Measurements from ENCODE around the gene RGMA. TPM values are rescaled to one million over a fixed set of nuclear protein-coding genes. Genes with fewer than 3 reads are reported as not detected.
"Not testable (repeated sequence)": the region's sequence is repeated elsewhere in the genome, so short reads cannot be mapped to it uniquely, and the experiment has no call there.

The RGMA gene
- total RNA-seq, 1 experiment from 2014 or later, result 1.3 TPM

DNA sequence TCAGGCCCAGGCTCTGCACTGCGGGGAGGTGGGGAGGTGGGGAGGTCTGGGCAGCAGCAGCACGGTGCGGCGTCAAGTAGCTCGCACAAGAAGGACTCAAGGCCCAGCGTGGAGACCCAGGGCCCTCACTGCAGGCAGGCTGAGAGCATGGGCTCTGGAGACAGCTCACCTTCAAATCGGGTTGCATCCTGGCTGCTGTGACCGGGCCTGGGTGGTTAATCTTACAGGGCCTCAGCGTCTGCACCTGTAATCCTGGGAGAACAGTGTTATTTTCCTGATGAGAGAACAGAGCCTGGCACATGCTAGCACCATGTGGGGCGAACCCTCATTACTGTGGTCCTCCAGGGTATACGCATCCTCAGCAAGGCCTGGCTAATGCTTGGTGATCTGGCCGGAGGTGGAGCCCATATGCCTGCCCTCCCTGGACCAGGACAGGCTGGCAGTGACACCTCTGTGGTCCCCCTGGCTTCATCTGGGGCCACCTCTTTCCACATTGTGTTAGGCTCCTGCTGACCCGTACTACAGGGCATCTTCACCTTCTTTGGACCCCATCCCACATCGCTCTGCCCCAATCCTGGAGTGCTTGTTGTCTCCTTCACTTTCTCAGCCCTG lies 55.5 kb downstream of the RGMA start:
- Histone ChIP-seq H3K9me2 (replicated peaks; ENCODE audit: low read length) (no peaks in the 10 kb centered on the region), H3K4me3 (ENCODE audit: low read length) (no peak overlapping the region), H3K4me1 (ENCODE audit: insufficient read depth, low read length) (no peaks in the 10 kb centered on the region), H2AFZ (ENCODE audit: low read length) (no peak overlapping the region), H3K9ac (ENCODE audit: low read length) (no peak overlapping the region), H4K20me1 (ENCODE audit: low read length) (no peaks in the 10 kb centered on the region), H3K27ac (ENCODE audit: low read length) (no peak overlapping the region), H3K9me3 (ENCODE audit: low read length) (no peaks in the 10 kb centered on the region), H3F3A (ENCODE audit: low read length, unreplicated experiment) (no peaks in the 10 kb centered on the region), H3K4me2 (ENCODE audit: low read length) (no peak overlapping the region), H3K36me3 (ENCODE audit: low read depth, low read length) (no peaks in the 10 kb centered on the region), H3K27me3 (ENCODE audit: low read length) (no peaks in the 10 kb centered on the region), H3K79me2 (ENCODE audit: low read length) (no peaks in the 10 kb centered on the region)
- intact Hi-C loops (cut with micrococcal nuclease), result no loop called here
- ChIA-PET CTCF (no interaction called here), POLR2A (ENCODE audit: unreplicated experiment) (no interaction called here)
- no TSS peak for BruUV-seq (replicated peaks)
- ATAC-seq, result no peak
- no peak for TF ChIP-seq EZH2phosphoT487 (IDR thresholded peaks at IDR 0.05; ENCODE audit: borderline replicate concordance, low read length)
- TF ChIP-seq EZH2 (IDR thresholded peaks at IDR 0.05; ENCODE audit: low read length, unreplicated experiment), result no peak
- TF ChIP-seq, protein P1, sequence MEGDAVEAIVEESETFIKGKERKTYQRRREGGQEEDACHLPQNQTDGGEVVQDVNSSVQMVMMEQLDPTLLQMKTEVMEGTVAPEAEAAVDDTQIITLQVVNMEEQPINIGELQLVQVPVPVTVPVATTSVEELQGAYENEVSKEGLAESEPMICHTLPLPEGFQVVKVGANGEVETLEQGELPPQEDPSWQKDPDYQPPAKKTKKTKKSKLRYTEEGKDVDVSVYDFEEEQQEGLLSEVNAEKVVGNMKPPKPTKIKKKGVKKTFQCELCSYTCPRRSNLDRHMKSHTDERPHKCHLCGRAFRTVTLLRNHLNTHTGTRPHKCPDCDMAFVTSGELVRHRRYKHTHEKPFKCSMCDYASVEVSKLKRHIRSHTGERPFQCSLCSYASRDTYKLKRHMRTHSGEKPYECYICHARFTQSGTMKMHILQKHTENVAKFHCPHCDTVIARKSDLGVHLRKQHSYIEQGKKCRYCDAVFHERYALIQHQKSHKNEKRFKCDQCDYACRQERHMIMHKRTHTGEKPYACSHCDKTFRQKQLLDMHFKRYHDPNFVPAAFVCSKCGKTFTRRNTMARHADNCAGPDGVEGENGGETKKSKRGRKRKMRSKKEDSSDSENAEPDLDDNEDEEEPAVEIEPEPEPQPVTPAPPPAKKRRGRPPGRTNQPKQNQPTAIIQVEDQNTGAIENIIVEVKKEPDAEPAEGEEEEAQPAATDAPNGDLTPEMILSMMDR (conservative IDR thresholded peaks at IDR 0.05; ENCODE audit: low read depth, low read length), result no peak
- no peak for DNase-seq

DNA sequence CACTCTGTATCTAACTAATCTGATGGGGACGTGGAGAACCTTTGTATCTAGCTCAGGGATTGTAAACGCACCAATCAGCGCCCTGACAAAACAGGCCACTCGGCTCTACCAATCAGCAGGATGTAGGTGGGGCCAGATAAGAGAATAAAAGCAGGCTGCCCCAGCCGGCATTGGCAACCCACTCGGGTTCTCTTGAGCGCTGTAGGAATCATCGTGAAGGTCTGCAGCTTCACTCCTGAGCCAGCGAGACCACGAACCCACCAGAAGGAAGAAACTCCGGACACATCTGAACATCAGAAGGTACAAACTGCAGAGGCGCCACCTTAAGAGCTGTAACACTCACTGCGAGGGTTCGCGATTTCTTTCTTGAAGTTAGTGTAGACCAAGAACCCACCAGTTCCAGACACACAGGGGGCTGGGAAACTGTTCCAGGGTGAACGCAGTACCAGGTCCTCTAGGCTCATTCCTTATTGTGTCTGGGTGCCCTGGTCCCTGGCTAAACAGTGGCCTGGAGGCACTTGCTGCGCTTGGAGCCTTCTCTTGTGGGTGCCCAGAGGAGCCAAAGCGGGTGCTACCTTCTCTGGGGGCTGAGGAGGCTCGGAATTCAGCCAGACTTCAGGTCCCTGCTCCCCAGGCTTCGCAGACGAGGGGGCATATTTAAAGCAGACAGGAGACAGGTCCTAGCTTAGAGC lies 56.4 kb downstream of the RGMA start:
- DNase-seq; H3K4me3 ChIP-seq (ENCODE audit: low read length); H3F3A ChIP-seq (ENCODE audit: low read length, unreplicated experiment); H3K4me1 ChIP-seq (ENCODE audit: insufficient read depth, low read length); H3K9me2 ChIP-seq (replicated peaks; ENCODE audit: low read length); H3K4me2 ChIP-seq (ENCODE audit: low read length); H3K27ac ChIP-seq (ENCODE audit: low read length); H3K36me3 ChIP-seq (ENCODE audit: low read depth, low read length); ATAC-seq; BruUV-seq (replicated peaks); CTCF ChIA-PET; H3K79me2 ChIP-seq (ENCODE audit: low read length); H2AFZ ChIP-seq (ENCODE audit: low read length); H3K9ac ChIP-seq (ENCODE audit: low read length); H3K9me3 ChIP-seq (ENCODE audit: low read length); intact Hi-C loops (cut with micrococcal nuclease); H4K20me1 ChIP-seq (ENCODE audit: low read length); H3K27me3 ChIP-seq (ENCODE audit: low read length); POLR2A ChIA-PET (ENCODE audit: unreplicated experiment): not testable (repeated sequence)

DNA sequence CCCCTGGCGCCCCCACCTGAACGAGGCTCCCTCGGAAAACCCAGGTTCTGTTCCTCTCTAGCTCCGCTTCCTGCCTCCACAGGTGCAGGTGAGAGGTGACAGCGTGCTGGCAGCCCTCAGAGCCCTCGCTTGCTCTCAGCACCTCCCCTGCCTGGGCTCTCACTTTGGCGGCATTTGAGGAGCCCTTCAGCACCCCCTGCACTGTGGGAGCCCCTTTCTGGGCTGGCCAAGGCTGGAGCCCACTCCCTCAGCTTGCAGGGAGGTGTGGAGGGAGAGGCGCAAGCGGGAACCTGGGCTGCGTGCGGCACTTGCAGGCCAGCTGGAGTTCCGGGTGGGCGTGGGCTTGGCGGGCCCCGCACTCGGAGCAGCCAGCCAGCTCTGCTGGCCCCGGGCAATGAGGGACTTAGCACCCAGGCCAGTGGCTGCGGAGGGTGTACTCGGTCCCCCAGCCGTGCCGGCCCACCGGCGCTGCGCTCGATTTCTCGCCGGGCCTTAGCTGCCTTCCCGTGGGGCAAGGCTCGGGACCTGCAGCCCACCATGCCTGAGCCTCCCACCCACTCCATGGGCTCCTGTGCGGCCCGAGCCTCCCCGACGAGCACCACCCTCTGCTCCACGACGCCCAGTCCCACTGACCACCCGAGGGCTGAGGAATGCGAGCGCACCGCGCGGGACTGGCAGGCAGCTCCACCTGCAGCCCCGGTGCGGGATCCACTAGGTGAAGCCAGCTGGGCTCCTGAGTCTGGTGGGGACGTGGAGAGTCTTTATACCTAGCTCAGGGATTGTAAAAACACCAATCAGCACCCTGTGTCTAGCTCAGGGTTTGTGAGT lies 57.2 kb downstream of the RGMA start:
- intact Hi-C loops (cut with micrococcal nuclease); H3K27me3 ChIP-seq (ENCODE audit: low read length); H3F3A ChIP-seq (ENCODE audit: low read length, unreplicated experiment); H3K36me3 ChIP-seq (ENCODE audit: low read depth, low read length); CTCF ChIA-PET; H3K9me3 ChIP-seq (ENCODE audit: low read length); H3K9me2 ChIP-seq (replicated peaks; ENCODE audit: low read length); ATAC-seq; H2AFZ ChIP-seq (ENCODE audit: low read length); H3K4me2 ChIP-seq (ENCODE audit: low read length); H3K4me3 ChIP-seq (ENCODE audit: low read length); DNase-seq; H4K20me1 ChIP-seq (ENCODE audit: low read length); H3K4me1 ChIP-seq (ENCODE audit: insufficient read depth, low read length); H3K9ac ChIP-seq (ENCODE audit: low read length); BruUV-seq (replicated peaks); H3K27ac ChIP-seq (ENCODE audit: low read length); POLR2A ChIA-PET (ENCODE audit: unreplicated experiment); H3K79me2 ChIP-seq (ENCODE audit: low read length): not testable (repeated sequence)

Measured in PC-3 (cell line).